GM18861 (cell line): Measurements from ENCODE around the gene LPCAT1.

Source experiments
- ATAC-seq: cut with Tn5 transposase; IDR thresholded peaks from one replicate; pipeline ENCODE4 v1.9.1; 2021; ENCODE audit not compliant: unreplicated experiment

The LPCAT1 gene

GRCh38 chr5:1498623-1499416, 24.9 kb downstream of the LPCAT1 start:
- peak; percentile 39 for ATAC-seq

- peak; percentile 25 for ATAC-seq
Measured at GRCh38 chr5:1497795-1498622, 25.8 kb downstream of the LPCAT1 start.

- ATAC-seq = peak; percentile 14
Measured at GRCh38 chr5:1497242-1497777, 26.4 kb downstream of the LPCAT1 start.

- no peak for ATAC-seq
Measured at GRCh38 chr5:1495525-1495897, 28.2 kb downstream of the LPCAT1 start.

GRCh38 chr5:1494780-1495524, 28.8 kb downstream of the LPCAT1 start:
- ATAC-seq = peak; percentile 31

GRCh38 chr5:1493941-1494340, 29.8 kb downstream of the LPCAT1 start:
- no peak for ATAC-seq

- ATAC-seq = no peak
Measured at GRCh38 chr5:1493413-1493812, 30.3 kb downstream of the LPCAT1 start.

- no peak for ATAC-seq
Measured at GRCh38 chr5:1492757-1493156, 31.0 kb downstream of the LPCAT1 start.

GRCh38 chr5:1490376-1490775, 33.4 kb downstream of the LPCAT1 start:
- ATAC-seq = no peak

- no peak for ATAC-seq
Measured at GRCh38 chr5:1489754-1490153, 34.0 kb downstream of the LPCAT1 start.

GRCh38 chr5:1488882-1489680, 34.7 kb downstream of the LPCAT1 start:
- ATAC-seq = peak; percentile 29

GRCh38 chr5:1487079-1487764, 36.5 kb downstream of the LPCAT1 start:
- ATAC-seq = no peak

- ATAC-seq = no peak
Measured at GRCh38 chr5:1486271-1486670, 37.5 kb downstream of the LPCAT1 start.

- no peak for ATAC-seq
Measured at GRCh38 chr5:1485579-1486118, 38.1 kb downstream of the LPCAT1 start.

- ATAC-seq = peak; percentile 53
Measured at GRCh38 chr5:1484730-1485578, 38.8 kb downstream of the LPCAT1 start.

- ATAC-seq = no peak
Measured at GRCh38 chr5:1483856-1484729, 39.7 kb downstream of the LPCAT1 start.

GRCh38 chr5:1483064-1483463, 40.7 kb downstream of the LPCAT1 start:
- no peak for ATAC-seq

- no peak for ATAC-seq
Measured at GRCh38 chr5:1481959-1482331, 41.8 kb downstream of the LPCAT1 start.
